Mesenchymal stem cell (in vitro differentiated cells and primary cell): ENCODE measurements around the gene KDM4B.

Source experiments
- DNase-seq: peaks from one replicate; pipeline ENCODE4 v3.0.0-alpha.2; 2013
- H2AFZ ChIP-seq: one replicate; pipeline ENCODE4 v1.6.1; 2013; ENCODE audit warnings: low read depth, mild to moderate bottlenecking, control low read depth, inconsistent platforms, low read length, moderate library complexity
- H2AK5ac ChIP-seq: 2 replicates; pipeline ENCODE4 v1.6.1; 2013; ENCODE audit warnings: low read length, moderate library complexity, mild to moderate bottlenecking, inconsistent platforms; ENCODE audit not compliant: severe bottlenecking
- H2BK120ac ChIP-seq: one replicate; pipeline ENCODE4 v1.6.1; 2013; ENCODE audit warnings: low read depth, mild to moderate bottlenecking, inconsistent platforms, low read length, moderate library complexity
- H2BK12ac ChIP-seq, 2 experiments: one replicate each; pipeline ENCODE4 v1.6.1; 2013; ENCODE audit warnings: inconsistent platforms in 2 of 2, low read length in 2 of 2, mild to moderate bottlenecking in 2 of 2, moderate library complexity in 2 of 2, control low read depth in 1 of 2
- H2BK15ac ChIP-seq: one replicate; pipeline ENCODE4 v1.6.1; 2013; ENCODE audit warnings: mild to moderate bottlenecking, low read depth, inconsistent platforms; ENCODE audit not compliant: poor library complexity, severe bottlenecking
- H2BK5ac ChIP-seq: 2 replicates; pipeline ENCODE4 v1.6.1; 2013; ENCODE audit warnings: low read depth, mild to moderate bottlenecking, low read length, control low read depth, inconsistent platforms; ENCODE audit not compliant: poor library complexity, severe bottlenecking
- H3K14ac ChIP-seq, 2 experiments: one replicate each; pipeline ENCODE4 v1.6.1; 2013; ENCODE audit warnings: inconsistent platforms in 2 of 2, low read length in 2 of 2, control low read depth in 1 of 2, mild to moderate bottlenecking in 1 of 2, moderate library complexity in 1 of 2
- H3K18ac ChIP-seq, 2 experiments: one replicate each; pipeline ENCODE4 v1.6.1; 2013; ENCODE audit warnings: inconsistent platforms in 2 of 2, low read length in 2 of 2, control low read depth in 1 of 2, low read depth in 1 of 2, mild to moderate bottlenecking in 1 of 2
- H3K23ac ChIP-seq, 2 experiments: one replicate each; pipeline ENCODE4 v1.6.1; 2013; ENCODE audit warnings: inconsistent platforms in 2 of 2, low read length in 2 of 2, mild to moderate bottlenecking in 2 of 2, moderate library complexity in 2 of 2, control low read depth in 1 of 2
- H3K27ac ChIP-seq: 2 replicates; pipeline ENCODE4 v1.5.1; 2013; ENCODE audit warnings: mild to moderate bottlenecking, moderate library complexity, low read length, control low read depth, inconsistent platforms; ENCODE audit not compliant: poor library complexity, severe bottlenecking
- H3K27me3 ChIP-seq, 2 experiments: 2 replicates each; pipeline versions ENCODE4 v1.6.1 to v1.7.0; 2013; ENCODE audit warnings: low read length in 2 of 2, mild to moderate bottlenecking in 2 of 2, moderate library complexity in 2 of 2, control low read depth in 1 of 2, inconsistent platforms in 1 of 2; ENCODE audit not compliant: control insufficient read depth in 1 of 2, insufficient read depth in 1 of 2
- H3K36me3 ChIP-seq, 2 experiments: 2 replicates each; pipeline versions ENCODE4 v1.6.1 to v1.7.0; 2013; ENCODE audit warnings: low read length in 2 of 2, control low read depth in 1 of 2, inconsistent platforms in 1 of 2, low read depth in 1 of 2, mild to moderate bottlenecking in 1 of 2; ENCODE audit not compliant: insufficient read depth in 2 of 2, control insufficient read depth in 1 of 2
- H3K4ac ChIP-seq, 2 experiments: one replicate each; pipeline ENCODE4 v1.6.1; 2013; ENCODE audit warnings: inconsistent platforms in 2 of 2, low read length in 2 of 2, mild to moderate bottlenecking in 2 of 2, moderate library complexity in 2 of 2, control low read depth in 1 of 2, low read depth in 1 of 2
- H3K4me1 ChIP-seq: 2 replicates; pipeline ENCODE4 v1.6.1; 2013; ENCODE audit warnings: low read depth, low read length, control low read depth; ENCODE audit not compliant: control insufficient read depth, insufficient read depth
- H3K4me2 ChIP-seq: 2 replicates; pipeline ENCODE4 v1.6.1; 2013; ENCODE audit warnings: low read length, mild to moderate bottlenecking, inconsistent platforms; ENCODE audit not compliant: poor library complexity, severe bottlenecking
- H3K4me3 ChIP-seq, 2 experiments: 2 replicates each; pipeline versions ENCODE4 v1.5.1 to v1.7.0; 2013; ENCODE audit warnings: low read length in 2 of 2, mild to moderate bottlenecking in 2 of 2, control low read depth in 1 of 2, low read depth in 1 of 2; ENCODE audit not compliant: insufficient read depth in 1 of 2
- H3K79me1 ChIP-seq: replicated peaks from 2 replicates; pipeline ENCODE4 v1.6.1; 2013; ENCODE audit warnings: mild to moderate bottlenecking, control low read depth, low read length, inconsistent platforms; ENCODE audit not compliant: poor library complexity, severe bottlenecking
- H3K9ac ChIP-seq: 2 replicates; pipeline ENCODE4 v1.7.0; 2013; ENCODE audit warnings: mild to moderate bottlenecking, low read length, moderate library complexity
- H3K9me3 ChIP-seq: 2 replicates; pipeline ENCODE4 v1.7.0; 2013; ENCODE audit warnings: mild to moderate bottlenecking, low read length; ENCODE audit not compliant: control insufficient read depth
- H4K8ac ChIP-seq: one replicate; pipeline ENCODE4 v1.6.1; 2013; ENCODE audit warnings: inconsistent platforms, mild to moderate bottlenecking, low read length, moderate library complexity
- H4K91ac ChIP-seq: one replicate; pipeline ENCODE4 v1.6.1; 2013; ENCODE audit warnings: mild to moderate bottlenecking, low read length, inconsistent platforms
- WGBS: methylation state at CpG from one replicate; pipeline ENCODE4 v1.1.7; 2013; ENCODE audit warnings: mixed read lengths; 5-methylcytosine and 5-hydroxymethylcytosine counted together

The KDM4B gene

GRCh38 chr19:5035793-5036697 lies 67.1 kb downstream of the KDM4B start:
- Histone ChIP-seq H2BK5ac (no peak overlapping the region), H3K4me2 (peak overlapping the region; percentile 48), H2AFZ (no peak overlapping the region), H3K27me3 (no peaks in the 10 kb centered on the region), H4K8ac (no peak overlapping the region), H3K27ac (peak overlapping the region; percentile 78), H3K9me3 (no peaks in the 10 kb centered on the region), H2BK120ac (no peak overlapping the region), H3K18ac (no peak overlapping the region), H3K4ac (no peak overlapping the region), H2BK15ac (no peak overlapping the region), H4K91ac (no peak overlapping the region), H3K4me3 (no peak overlapping the region), H3K14ac (no peak overlapping the region), H3K23ac (no peak overlapping the region), H2AK5ac (peak overlapping the region; percentile 23), H3K79me1 (peaks cover 41% of the 10 kb centered on the region), H2BK12ac (no peak overlapping the region), H3K4me1 (peaks cover 62% of the 10 kb centered on the region), H3K9ac (no peak overlapping the region), H3K36me3 (peaks cover 35 to 83% of the 10 kb centered on the region in 2 experiments)
- WGBS: 86% methylated on average over 34 of the region's 36 CpGs
- no peak for DNase-seq

- peak overlapping the region; percentile 78 for H3K27ac ChIP-seq
- H2BK5ac ChIP-seq: peak overlapping the region; percentile 34
- no peak overlapping the region for H3K14ac ChIP-seq
- H3K36me3 ChIP-seq: peaks cover 43 to 87% of the 10 kb centered on the region in 2 experiments
- H3K9ac ChIP-seq: peak overlapping the region; percentile 43
- no peak overlapping the region for H3K18ac ChIP-seq
- peak overlapping the region; percentile 47 for H2AK5ac ChIP-seq
- no peak overlapping the region for H2BK12ac ChIP-seq
- WGBS: 87% methylated on average over 36 of the region's 36 CpGs
- H3K23ac ChIP-seq: no peak overlapping the region
- H3K79me1 ChIP-seq: peaks cover 48% of the 10 kb centered on the region
- H3K4me3 ChIP-seq: peak overlapping the region in 1 of 2 experiments; percentile 45
- no peak overlapping the region for H2BK120ac ChIP-seq
- H3K4me1 ChIP-seq: peaks cover 58% of the 10 kb centered on the region
- no peak overlapping the region for H2AFZ ChIP-seq
- H4K8ac ChIP-seq: no peak overlapping the region
- no peaks in the 10 kb centered on the region for H3K27me3 ChIP-seq
- H2BK15ac ChIP-seq: no peak overlapping the region
- H3K4ac ChIP-seq: no peak overlapping the region
- peak overlapping the region; percentile 48 for H3K4me2 ChIP-seq
- no peak overlapping the region for H4K91ac ChIP-seq
- H3K9me3 ChIP-seq: no peaks in the 10 kb centered on the region
- no peak for DNase-seq
Observed at GRCh38 chr19:5036698-5037563, 68.0 kb downstream of the KDM4B start.

- Histone ChIP-seq H3K4me3 (no peak overlapping the region), H3K18ac (no peak overlapping the region), H2AK5ac (no peak overlapping the region), H3K9me3 (no peaks in the 10 kb centered on the region), H3K36me3 (peaks cover 47 to 83% of the 10 kb centered on the region in 2 experiments), H3K14ac (no peak overlapping the region), H3K4me2 (no peak overlapping the region), H3K27me3 (no peaks in the 10 kb centered on the region), H3K4ac (no peak overlapping the region), H3K4me1 (peaks cover 49% of the 10 kb centered on the region), H2BK12ac (no peak overlapping the region), H4K91ac (no peak overlapping the region), H3K27ac (peak overlapping the region; percentile 78), H2BK15ac (no peak overlapping the region), H2BK120ac (no peak overlapping the region), H2BK5ac (no peak overlapping the region), H2AFZ (no peak overlapping the region), H4K8ac (no peak overlapping the region), H3K79me1 (peaks cover 41% of the 10 kb centered on the region), H3K9ac (no peak overlapping the region), H3K23ac (no peak overlapping the region)
- WGBS: 95% methylated on average over 17 of the region's 17 CpGs
- no peak for DNase-seq
Observed at GRCh38 chr19:5037936-5038335, 69.0 kb downstream of the KDM4B start.
